Lower lobe of right lung (tissue), 2 donors: ENCODE data around the gene NBPF9. TPM values are rescaled to one million over a fixed set of nuclear protein-coding genes. Genes with fewer than 3 reads are reported as not detected.
"Not testable (repeated sequence)": the region's sequence is repeated elsewhere in the genome, so short reads cannot be mapped to it uniquely, and the experiment has no call there.

Experiments
- ATAC-seq, 2 donors: fragments of 200-7000 bp; cut with Tn5 transposase; one replicate each; pipeline ENCODE4 v1.9.1; 2020 to 2022; ENCODE audit warnings: mild to moderate bottlenecking in 2 of 2, moderate library complexity in 2 of 2
- DNase-seq: peaks from one replicate; pipeline ENCODE4 v3.0.0-alpha.2; 2020
- H3K27ac ChIP-seq: fragments of 200-600 bp; one replicate; pipeline ENCODE4 v1.8.0; 2022
- H3K27me3 ChIP-seq: fragments of 200-600 bp; one replicate; pipeline ENCODE4 v1.8.0; 2022; ENCODE audit warnings: low read depth
- H3K36me3 ChIP-seq: fragments of 200-600 bp; one replicate; pipeline ENCODE4 v1.8.0; 2022; ENCODE audit warnings: mild to moderate bottlenecking
- H3K4me1 ChIP-seq: fragments of 200-600 bp; one replicate; pipeline ENCODE4 v1.8.0; 2022
- H3K4me3 ChIP-seq: fragments of 200-600 bp; one replicate; pipeline ENCODE4 v1.8.0; 2022; ENCODE audit warnings: mild to moderate bottlenecking
- H3K9me3 ChIP-seq: fragments of 200-600 bp; one replicate; pipeline ENCODE4 v1.8.0; 2022
- intact Hi-C: fragments of 100-400 bp; cut with DNase I; formaldehyde crosslinking; loops from one replicate; pipeline ENCODE4 v1.11.0; 2022
- total RNA-seq: library from RNA; stranded (reverse); fragmentation: NEBNext Ultra II Directional; extraction: Animal tissue kit (Norgen Biotek cat#: 25700); gene quantifications from one replicate; pipeline ENCODE4 v1.2.1, GENCODE V29; 2021
- donor health status: DM: no; HTN: yes; CAD: no; lungs with severe emphysema.

NBPF9 gene
- total RNA-seq, 1 donor from 2014 or later, result 24.2 TPM

DNA sequence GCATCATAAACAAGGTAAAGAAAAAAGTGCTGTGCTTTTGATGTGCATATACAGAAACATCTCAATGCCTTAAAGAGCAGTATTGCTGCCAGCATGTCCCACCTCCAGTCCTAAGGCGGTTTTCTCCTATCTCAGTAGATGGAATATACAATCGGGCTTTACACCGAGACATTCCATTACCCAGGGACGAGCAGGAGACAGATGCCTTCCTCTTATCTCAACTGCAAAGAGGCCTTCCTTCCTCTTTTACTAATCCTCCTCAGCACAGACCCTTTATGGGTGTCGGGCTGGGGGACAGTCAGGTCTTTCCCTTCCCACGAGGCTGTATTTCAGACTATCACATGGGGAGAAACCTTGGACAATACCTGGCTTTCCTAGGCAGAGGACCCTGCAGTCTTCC, 10.2 kb downstream of the NBPF9 start:
- ATAC-seq, H3K27me3 ChIP-seq, intact Hi-C loops, DNase-seq, H3K4me1 ChIP-seq, H3K27ac ChIP-seq, H3K9me3 ChIP-seq, H3K4me3 ChIP-seq, H3K36me3 ChIP-seq: not testable (repeated sequence)

DNA sequence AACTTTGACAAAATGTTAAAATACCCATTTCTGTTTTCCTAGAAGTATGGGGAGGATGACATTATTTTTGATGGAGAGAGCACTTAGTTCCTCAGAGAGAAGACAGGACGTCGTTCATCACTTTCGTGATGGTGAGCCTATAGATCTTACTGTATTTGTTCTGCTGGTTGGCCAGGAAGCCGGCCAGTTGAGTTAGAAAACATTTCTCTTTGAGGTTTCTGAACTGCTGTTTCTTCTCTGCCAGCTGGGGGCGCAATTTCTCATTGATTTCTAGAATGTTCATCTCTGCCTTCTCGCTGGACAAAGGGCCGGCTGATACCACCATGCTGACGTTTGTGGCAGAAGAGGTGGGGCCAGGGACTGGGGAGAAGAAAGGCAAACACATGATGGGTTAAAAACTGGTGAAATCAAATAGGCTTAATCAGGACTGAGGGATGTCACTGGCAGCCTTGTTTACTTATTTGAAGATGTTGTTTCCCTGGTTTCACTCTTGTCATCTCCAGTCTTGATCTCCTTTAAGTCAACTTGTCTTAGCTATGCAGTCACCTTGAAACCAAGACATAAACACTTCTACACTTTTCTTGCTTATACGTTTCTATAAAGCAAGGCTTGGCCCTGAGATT, 27.7 kb downstream of the NBPF9 start:
- H3K4me3 ChIP-seq, intact Hi-C loops, H3K27me3 ChIP-seq, DNase-seq, H3K4me1 ChIP-seq, H3K36me3 ChIP-seq, H3K9me3 ChIP-seq, ATAC-seq, H3K27ac ChIP-seq: not testable (repeated sequence)

DNA sequence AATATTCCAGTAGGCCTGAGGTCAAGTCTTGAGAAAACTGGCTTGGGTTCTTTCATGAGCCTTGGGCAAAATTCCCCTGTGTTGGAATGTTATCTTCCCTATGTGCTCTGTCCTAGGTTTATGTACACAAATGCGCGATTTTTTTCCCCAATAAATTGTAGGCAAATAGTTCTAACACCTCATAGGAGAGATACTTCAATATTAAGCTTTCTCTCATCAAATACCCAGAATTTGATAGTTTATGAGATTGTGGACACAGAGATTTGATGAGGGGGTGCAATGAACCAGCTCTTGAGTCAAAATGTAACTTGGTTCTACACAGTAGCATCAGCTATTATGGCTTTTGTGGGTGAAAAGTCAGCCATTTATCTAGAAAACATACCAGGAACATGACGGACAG, 38.7 kb downstream of the NBPF9 start:
- ATAC-seq, H3K27ac ChIP-seq, H3K4me3 ChIP-seq, H3K27me3 ChIP-seq, intact Hi-C loops, H3K36me3 ChIP-seq, DNase-seq, H3K9me3 ChIP-seq, H3K4me1 ChIP-seq: not testable (repeated sequence)

DNA sequence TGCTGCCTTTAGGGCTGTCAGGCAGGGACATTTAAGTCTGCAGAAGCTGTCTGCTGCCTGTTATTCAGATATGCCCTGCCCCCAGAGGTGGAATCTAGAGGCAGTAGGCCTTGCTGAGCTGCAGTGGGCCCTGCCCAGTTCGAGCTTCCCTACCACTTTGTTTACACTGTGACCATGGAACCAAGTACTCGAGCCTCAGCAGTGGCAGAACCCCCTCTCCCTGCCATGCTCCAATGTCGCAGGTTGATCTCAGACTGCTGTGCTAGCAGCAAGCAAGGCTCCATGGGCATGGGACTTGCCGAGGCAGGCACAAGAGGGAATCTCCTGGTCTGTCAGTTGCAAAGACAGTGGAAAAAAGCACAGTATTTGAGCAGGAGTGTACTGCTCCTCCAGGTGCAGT, 60.3 kb downstream of the NBPF9 start:
- DNase-seq, H3K4me3 ChIP-seq, ATAC-seq, H3K27ac ChIP-seq, H3K4me1 ChIP-seq, intact Hi-C loops, H3K9me3 ChIP-seq, H3K27me3 ChIP-seq, H3K36me3 ChIP-seq: not testable (repeated sequence)

DNA sequence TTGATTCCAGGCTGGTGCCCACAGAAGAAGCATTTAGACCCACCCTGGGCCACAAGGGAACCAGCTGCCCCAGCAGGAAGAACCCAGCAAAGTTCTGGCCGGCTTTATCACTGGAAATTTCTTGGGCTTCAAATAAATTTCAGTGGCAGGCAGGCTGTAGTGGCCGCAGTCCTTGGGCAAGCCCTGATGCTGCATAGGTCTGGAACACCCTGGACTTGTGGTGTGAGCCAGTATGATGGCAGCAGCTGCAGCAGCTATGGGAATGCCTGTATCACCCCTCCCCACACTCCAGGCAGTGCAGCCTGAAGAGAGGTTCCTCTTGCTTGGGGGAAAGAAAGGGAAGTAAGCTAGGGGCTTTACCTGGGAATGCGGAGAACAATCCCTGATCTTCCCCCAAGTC, 69.4 kb downstream of the NBPF9 start:
- DNase-seq, H3K27ac ChIP-seq, H3K4me3 ChIP-seq, H3K9me3 ChIP-seq, H3K27me3 ChIP-seq, H3K4me1 ChIP-seq, ATAC-seq, H3K36me3 ChIP-seq, intact Hi-C loops: not testable (repeated sequence)

DNA sequence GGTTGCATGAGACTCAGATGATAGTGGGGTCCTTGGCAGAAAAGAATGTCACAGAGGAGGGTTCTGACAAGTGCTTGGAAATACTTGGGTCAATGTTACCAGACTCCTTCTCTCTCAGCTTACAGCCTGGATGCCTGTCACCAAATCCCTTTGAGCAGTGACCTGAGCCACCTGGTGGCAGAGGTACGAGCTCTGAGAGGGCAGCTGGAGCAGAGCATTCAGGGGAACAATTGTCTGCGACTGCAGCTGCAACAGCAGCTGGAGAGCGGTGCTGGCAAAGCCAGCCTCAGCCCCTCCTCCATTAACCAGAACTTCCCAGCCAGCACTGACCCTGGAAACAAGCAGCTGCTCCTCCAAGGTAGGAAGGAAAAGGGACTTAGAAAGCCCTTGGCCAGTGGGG, 79.0 kb downstream of the NBPF9 start:
- intact Hi-C loops, H3K36me3 ChIP-seq: not testable (repeated sequence)

DNA sequence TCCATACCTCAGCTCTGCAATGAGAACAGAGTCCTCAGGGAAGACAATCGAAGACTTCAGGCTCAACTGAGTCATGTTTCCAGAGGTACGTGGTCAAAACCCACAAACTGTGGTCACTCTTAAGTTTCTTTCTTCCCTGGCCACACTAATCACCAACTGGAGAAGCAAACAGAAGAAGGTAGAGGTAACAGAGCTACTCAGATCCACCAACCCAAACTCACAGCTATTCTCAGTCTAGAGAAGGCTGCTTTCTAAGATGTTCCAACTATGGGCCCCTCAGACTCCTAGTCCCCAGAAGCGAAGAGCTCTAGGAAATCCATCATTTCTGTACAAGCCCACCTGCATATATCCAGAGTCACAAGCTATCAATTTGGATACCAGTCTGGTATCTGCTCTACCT, 84.8 kb downstream of the NBPF9 start:
- H3K27me3 ChIP-seq, intact Hi-C loops, H3K27ac ChIP-seq: not testable (repeated sequence)

More for the DNA sequence above, 79.0 kb downstream of the NBPF9 start:
- not testable (repeated sequence) for H3K4me1 ChIP-seq, DNase-seq, ATAC-seq, H3K4me3 ChIP-seq, H3K9me3 ChIP-seq, H3K27ac ChIP-seq, H3K27me3 ChIP-seq

DNA sequence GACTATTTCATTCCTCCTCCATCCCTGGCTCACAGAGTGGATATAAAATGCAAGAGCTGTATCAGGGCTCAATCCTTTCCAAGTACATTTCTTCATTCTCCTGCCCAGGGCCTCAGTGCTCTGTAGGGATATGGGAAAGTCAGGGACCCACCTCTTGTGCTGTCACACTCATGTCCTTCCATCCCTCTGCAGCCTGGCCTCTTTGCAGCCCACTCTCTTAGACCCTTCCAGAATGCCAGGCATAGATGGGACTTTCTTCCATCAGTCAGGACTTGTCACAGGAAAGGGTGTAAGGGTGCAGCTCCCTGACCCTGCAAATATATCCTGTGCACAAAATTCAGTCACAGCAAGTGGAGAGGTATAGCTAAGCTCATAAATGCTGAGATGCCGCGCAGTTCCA, 86.7 kb downstream of the NBPF9 start:
- intact Hi-C loops, DNase-seq, H3K4me3 ChIP-seq, H3K27me3 ChIP-seq, H3K4me1 ChIP-seq, ATAC-seq, H3K9me3 ChIP-seq, H3K27ac ChIP-seq, H3K36me3 ChIP-seq: not testable (repeated sequence)

More for the DNA sequence above, 84.8 kb downstream of the NBPF9 start:
- not testable (repeated sequence) for H3K4me1 ChIP-seq, DNase-seq, H3K36me3 ChIP-seq, ATAC-seq, H3K4me3 ChIP-seq, H3K9me3 ChIP-seq

DNA sequence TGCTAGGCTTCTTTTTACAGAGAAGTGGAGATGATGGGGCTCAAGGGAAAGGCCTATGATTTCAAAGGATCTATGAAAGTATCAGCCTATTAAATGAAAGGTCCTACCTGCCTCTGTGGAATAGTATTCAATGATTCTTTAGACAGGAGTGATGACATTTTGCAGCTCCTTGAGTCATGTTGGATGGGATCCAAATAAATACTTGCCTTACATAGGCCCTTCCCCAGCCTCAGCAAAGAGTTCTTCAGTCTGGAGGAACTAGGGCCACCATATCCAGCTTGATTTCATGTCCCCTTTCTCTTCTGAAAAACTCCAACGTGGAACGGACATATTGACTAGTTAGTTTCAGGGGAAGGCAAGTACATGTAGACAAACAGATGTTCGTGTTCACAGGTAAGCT, 87.8 kb downstream of the NBPF9 start:
- H3K27ac ChIP-seq, ATAC-seq, DNase-seq, H3K27me3 ChIP-seq, H3K9me3 ChIP-seq, H3K4me3 ChIP-seq, H3K36me3 ChIP-seq, H3K4me1 ChIP-seq, intact Hi-C loops: not testable (repeated sequence)

DNA sequence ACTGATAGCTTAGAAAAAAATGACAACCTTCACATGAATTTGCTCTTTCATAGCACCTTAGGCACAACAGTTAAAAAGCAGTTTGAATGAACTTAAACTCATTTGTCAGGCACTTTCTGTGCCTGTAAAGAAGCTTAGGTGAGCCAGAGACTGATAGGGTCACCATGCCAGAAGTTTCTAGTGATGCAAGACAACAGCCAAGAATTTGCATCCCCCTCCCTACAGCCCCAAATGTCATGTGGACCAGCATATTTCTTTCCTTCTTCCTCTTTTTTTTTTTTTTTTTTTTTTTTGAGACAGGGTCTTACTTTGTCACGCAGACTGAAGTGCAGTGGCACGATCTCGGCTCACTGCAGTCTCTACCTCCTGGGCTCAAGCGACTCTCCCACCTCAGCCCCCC, 89.8 kb downstream of the NBPF9 start:
- DNase-seq, H3K9me3 ChIP-seq, H3K27ac ChIP-seq, H3K4me3 ChIP-seq, H3K4me1 ChIP-seq, ATAC-seq, intact Hi-C loops, H3K27me3 ChIP-seq, H3K36me3 ChIP-seq: not testable (repeated sequence)

DNA sequence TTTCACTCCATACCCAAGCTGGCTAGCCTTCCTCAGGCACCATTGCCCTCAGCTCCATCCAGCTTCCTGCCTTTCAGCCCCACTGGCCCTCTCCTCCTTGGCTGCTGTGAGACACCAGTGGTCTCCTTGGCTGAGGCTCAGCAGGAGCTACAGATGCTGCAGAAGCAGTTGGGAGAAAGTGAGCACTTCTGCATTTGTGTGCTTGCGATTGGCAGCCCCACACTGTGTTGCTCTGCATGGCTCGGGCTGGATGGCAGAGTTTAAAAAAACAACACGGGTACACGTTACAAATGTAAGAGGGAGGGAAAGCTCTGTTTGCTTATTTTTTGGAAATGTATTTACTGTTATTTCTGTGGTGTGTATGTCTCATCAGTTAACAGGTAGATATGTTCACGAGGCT, 90.8 kb downstream of the NBPF9 start:
- H3K4me1 ChIP-seq, H3K4me3 ChIP-seq, H3K36me3 ChIP-seq, H3K9me3 ChIP-seq, intact Hi-C loops, H3K27ac ChIP-seq, DNase-seq, ATAC-seq, H3K27me3 ChIP-seq: not testable (repeated sequence)

DNA sequence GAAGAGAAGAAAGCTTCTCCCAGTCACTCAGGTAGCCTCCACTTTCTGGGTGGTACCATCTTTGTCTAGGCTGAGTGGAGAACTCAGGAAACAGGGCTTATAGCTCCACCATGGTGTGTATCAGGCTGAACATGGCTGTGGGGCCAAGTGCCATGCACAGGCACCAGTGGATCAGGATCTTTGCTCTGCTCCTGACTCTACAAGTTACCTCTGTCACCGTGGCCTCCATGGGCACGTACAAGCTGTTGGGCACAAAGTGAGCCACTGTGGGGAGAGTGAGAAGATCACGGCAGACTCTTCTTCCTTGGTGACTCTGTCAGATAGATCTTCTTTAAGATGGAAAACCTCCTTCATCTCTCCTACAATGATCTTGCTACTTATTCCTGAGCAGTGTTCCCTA, 93.6 kb downstream of the NBPF9 start:
- ATAC-seq, H3K27ac ChIP-seq, H3K27me3 ChIP-seq, intact Hi-C loops, H3K36me3 ChIP-seq, H3K9me3 ChIP-seq, H3K4me3 ChIP-seq, H3K4me1 ChIP-seq, DNase-seq: not testable (repeated sequence)

DNA sequence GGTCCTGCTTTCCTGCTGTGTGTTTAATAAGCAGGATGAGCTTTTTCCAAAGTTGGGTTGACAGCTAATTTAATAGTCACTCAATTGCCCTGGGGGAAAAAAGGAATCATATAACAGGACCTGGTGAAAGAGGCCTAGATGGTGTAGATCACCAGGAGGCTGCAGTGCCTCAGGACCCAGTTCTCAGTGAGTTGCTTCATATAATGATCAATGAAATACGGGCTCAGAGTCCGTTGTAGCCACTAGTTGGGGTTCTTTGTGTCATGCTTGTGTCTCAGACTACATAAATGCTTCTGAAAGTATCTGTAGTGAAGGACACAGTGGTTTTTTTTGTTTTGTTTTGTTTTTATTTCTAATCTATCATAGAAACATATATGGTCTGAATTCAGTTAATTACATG, 94.6 kb downstream of the NBPF9 start:
- intact Hi-C loops, H3K4me3 ChIP-seq, DNase-seq, ATAC-seq, H3K27ac ChIP-seq, H3K9me3 ChIP-seq, H3K27me3 ChIP-seq, H3K4me1 ChIP-seq, H3K36me3 ChIP-seq: not testable (repeated sequence)

DNA sequence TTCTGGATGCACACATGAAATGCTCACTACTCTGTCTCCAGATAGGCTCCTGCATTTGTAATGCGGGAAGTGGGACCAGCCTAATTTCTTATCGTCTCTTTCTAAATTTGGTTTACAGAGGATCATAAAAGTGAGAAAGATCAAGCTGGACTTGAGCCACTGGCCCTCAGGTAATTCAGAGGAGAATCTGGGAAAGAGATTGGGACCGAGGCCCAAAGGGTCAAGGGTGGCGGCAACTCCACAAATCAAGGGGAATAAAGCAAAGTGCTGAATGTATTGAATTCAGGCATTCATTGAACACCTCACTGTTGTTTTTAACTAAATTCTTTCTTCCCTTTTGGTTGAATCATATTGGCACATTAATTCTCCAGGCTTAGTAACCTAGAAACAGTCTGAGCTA, 95.0 kb downstream of the NBPF9 start:
- ATAC-seq, H3K27me3 ChIP-seq, H3K36me3 ChIP-seq, H3K4me1 ChIP-seq, H3K4me3 ChIP-seq, DNase-seq, intact Hi-C loops, H3K27ac ChIP-seq, H3K9me3 ChIP-seq: not testable (repeated sequence)
